Activated CD4-positive, alpha-beta T cell treated with anti-CD3 and anti-CD28 coated beads, Interleukin-2, amount 10 ng/mL, durations not matched to agents 7 days and 5 days (primary cell): Measurements from ENCODE around the gene MYO5B. TPM values are rescaled to one million over a fixed set of nuclear protein-coding genes. Genes with fewer than 3 reads are reported as not detected.

Experiments used
- CTCF ChIA-PET: fragments of 350-600 bp; sonication (Branson Sonifier 250); formaldehyde crosslinking; loops from one replicate; lab custom pipeline; 2021; ENCODE audit warnings: antibody characterized with exemption; lab: Charles Lee
- POLR2A ChIA-PET: fragments of 350-600 bp; sonication (Branson Sonifier 250); formaldehyde crosslinking; loops from one replicate; lab custom pipeline; 2021; ENCODE audit warnings: antibody characterized with exemption; lab: Charles Lee
- DNase-seq: peaks from one replicate; pipeline ENCODE4 v3.0.0-alpha.2; 2020
- H3K27ac Mint-ChIP-seq: one replicate; pipeline ENCODE4 v1.8.0; 2021; ENCODE audit warnings: mild to moderate bottlenecking, moderate library complexity, mixed read lengths
- H3K27me3 Mint-ChIP-seq: one replicate; pipeline ENCODE4 v1.8.0; 2021; ENCODE audit warnings: mixed read lengths
- H3K36me3 Mint-ChIP-seq: one replicate; pipeline ENCODE4 v1.8.0; 2021; ENCODE audit warnings: low read depth, mixed read lengths
- H3K4me1 Mint-ChIP-seq: one replicate; pipeline ENCODE4 v1.8.0; 2021; ENCODE audit warnings: mixed read lengths
- H3K4me3 Mint-ChIP-seq: one replicate; pipeline ENCODE4 v1.8.0; 2021; ENCODE audit warnings: mild to moderate bottlenecking, moderate library complexity, mixed read lengths
- H3K9me3 Mint-ChIP-seq: one replicate; pipeline ENCODE4 v1.8.0; 2021; ENCODE audit warnings: mixed read lengths
- total RNA-seq, 2 experiments: library from RNA; stranded (reverse); gene quantifications; one replicate each; pipeline ENCODE4 v1.2.3, GENCODE V29; 2021

The MYO5B gene
- total RNA-seq, 2 experiments from 2014 or later, result 0.12 TPM; not detected in 1

GRCh38 chr18:49848115-49848514, 346.8 kb downstream of the MYO5B start:
- Mint-ChIP-seq H3K4me3 (no peak overlapping the region), H3K27ac (no peak overlapping the region), H3K4me1 (peaks cover 5% of the 10 kb centered on the region), H3K36me3 (no peaks in the 10 kb centered on the region), H3K9me3 (no peaks in the 10 kb centered on the region), H3K27me3 (peaks cover 7% of the 10 kb centered on the region)
- DNase-seq, result no peak
- ChIA-PET POLR2A (no interaction called here), CTCF (interaction anchor here (0.9 to 2.6 kb wide), 4 partner anchors 10 to 344 kb away, joined by 3 to 8 read pairs (median 4); no protein-coding TSS in a partner anchor)

DNA sequence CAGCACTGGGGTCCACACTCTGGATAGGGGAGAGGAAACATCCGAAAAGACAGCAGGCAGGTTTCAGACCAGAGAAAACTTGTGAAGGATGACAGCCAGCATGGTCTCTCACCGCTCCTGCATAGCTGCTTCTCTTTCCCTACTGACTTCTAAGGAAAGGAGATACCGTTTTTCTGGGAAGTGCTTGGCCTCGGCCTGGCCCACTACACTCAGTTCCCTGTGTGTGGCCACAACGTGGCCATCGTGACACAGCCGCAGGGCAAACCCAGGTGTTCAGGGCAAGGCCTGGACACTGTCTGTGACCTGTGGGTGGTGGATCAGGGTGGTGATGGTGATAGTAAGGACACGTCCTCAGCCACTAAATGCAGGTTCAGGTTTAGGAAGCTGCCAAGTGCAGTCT, 347.4 kb downstream of the MYO5B start:
- H3K27me3 Mint-ChIP-seq, result peaks cover 7% of the 10 kb centered on the region
- DNase-seq, result no peak
- H3K27ac Mint-ChIP-seq, result no peak overlapping the region
- peaks cover 5% of the 10 kb centered on the region for H3K4me1 Mint-ChIP-seq
- CTCF ChIA-PET, result interaction anchor here (1.0 to 2.6 kb wide), 3 partner anchors 11 to 344 kb away, joined by 3 to 8 read pairs (median 4); no protein-coding TSS in a partner anchor
- H3K9me3 Mint-ChIP-seq, result no peaks in the 10 kb centered on the region
- H3K4me3 Mint-ChIP-seq, result no peak overlapping the region
- no peaks in the 10 kb centered on the region for H3K36me3 Mint-ChIP-seq
- POLR2A ChIA-PET, result no interaction called here

DNA sequence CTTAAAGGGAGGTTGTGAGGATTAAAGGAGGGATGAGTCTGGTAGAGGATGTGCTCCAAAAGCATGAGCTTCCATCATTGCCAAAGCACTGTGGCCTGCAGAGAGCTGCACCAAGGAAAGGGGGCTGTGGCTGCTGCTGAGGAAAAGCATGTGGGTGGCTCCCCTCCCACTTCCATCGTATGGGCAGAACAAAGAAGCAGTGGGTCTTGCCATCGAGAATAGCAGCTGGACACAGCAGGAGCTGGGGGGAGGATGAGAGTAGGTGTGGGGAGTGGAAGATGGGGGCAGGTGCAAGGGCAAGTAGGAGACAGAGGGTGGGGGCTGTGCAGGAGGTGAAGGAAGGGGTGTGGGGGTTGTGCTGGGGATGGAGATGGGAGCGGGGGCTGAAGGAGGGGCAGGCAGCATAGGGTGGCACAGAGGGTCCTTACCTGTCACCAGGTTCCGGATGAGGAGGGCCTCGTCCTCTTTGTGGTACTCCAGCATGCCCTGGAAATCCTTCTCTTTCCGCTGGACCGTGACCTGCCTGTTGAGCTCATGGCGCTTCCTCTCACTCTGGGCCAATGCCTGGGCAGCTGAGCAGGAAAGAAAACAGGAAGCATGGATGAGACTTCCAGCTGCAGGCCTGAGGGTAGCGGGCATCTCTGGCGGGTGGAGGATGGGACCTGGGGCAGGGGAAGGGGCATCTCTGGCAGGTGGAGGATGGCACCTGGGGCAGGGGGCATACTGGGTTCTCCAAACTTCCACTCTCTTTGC, 348.1 kb downstream of the MYO5B start:
- no peak for DNase-seq
- ChIA-PET CTCF (interaction anchor here (1.0 kb wide), 1 partner anchor 343 kb away, joined by 4 read pairs; no protein-coding TSS in a partner anchor), POLR2A (no interaction called here)
- H3K4me1 Mint-ChIP-seq, result peaks cover 5% of the 10 kb centered on the region
- no peak overlapping the region for H3K4me3 Mint-ChIP-seq
- no peaks in the 10 kb centered on the region for H3K9me3 Mint-ChIP-seq
- H3K27me3 Mint-ChIP-seq, result peaks cover 7% of the 10 kb centered on the region
- no peaks in the 10 kb centered on the region for H3K36me3 Mint-ChIP-seq
- H3K27ac Mint-ChIP-seq, result no peak overlapping the region

- H3K9me3 Mint-ChIP-seq, result no peaks in the 10 kb centered on the region
- CTCF ChIA-PET, result interaction anchor here (1.9 kb wide), 1 partner anchor 13 kb away, joined by 8 read pairs; no protein-coding TSS in a partner anchor
- H3K27ac Mint-ChIP-seq, result no peak overlapping the region
Observed at GRCh38 chr18:49846361-49846662, 348.6 kb downstream of the MYO5B start.

DNA sequence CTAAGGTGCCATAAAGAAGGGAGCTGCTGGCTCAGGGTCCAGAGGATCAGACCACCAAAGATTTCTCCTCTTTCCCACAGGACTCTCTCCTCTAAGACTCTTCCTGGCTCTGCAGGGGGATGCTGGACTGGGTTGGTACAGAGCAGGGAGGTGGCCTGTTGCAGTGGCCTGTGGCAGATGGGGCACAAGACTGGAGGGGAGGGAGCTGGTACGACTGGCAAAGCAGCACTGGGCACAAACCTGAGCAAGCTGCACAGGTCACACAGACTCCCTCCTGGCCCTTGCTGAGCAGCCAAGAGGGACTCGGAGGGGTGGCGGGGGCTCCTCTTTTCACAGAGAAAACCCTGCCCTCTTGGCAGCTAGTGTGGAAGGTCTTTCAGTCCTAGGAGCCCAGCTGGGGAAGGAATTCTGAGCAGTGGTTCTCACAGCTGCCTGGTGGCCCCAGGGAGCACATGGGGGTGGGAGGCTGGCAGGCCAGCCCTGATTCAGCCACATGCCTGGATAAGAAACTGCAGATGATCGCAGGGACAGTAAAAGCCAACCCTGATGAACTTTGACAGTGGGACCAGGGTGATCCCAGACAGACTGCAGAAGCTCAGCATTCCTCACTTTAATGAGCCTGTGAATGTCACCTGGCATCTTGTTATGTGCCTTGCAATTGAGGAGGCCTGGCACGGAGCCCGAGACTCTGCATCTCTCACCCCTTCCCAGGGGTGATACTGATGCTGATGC, 349.2 kb downstream of the MYO5B start:
- DNase-seq, result no peak
- H3K9me3 Mint-ChIP-seq, result no peaks in the 10 kb centered on the region
- H3K4me1 Mint-ChIP-seq, result peaks cover 5% of the 10 kb centered on the region
- CTCF ChIA-PET, result interaction anchor here (1.5 to 1.9 kb wide), 2 partner anchors 10 to 13 kb away, joined by 3 to 8 read pairs; no protein-coding TSS in a partner anchor
- no peak overlapping the region for H3K27ac Mint-ChIP-seq
- POLR2A ChIA-PET, result no interaction called here
- no peak overlapping the region for H3K4me3 Mint-ChIP-seq
- peaks cover 7% of the 10 kb centered on the region for H3K27me3 Mint-ChIP-seq
- H3K36me3 Mint-ChIP-seq, result no peaks in the 10 kb centered on the region

More at GRCh38 chr18:49846361-49846662, 348.6 kb downstream of the MYO5B start:
- POLR2A ChIA-PET, result no interaction called here
- Mint-ChIP-seq H3K4me3 (no peak overlapping the region), H3K4me1 (peaks cover 5% of the 10 kb centered on the region), H3K36me3 (no peaks in the 10 kb centered on the region), H3K27me3 (peaks cover 7% of the 10 kb centered on the region)
- DNase-seq, result no peak

GRCh38 chr18:49844903-49845302, 350.0 kb downstream of the MYO5B start:
- H3K36me3 Mint-ChIP-seq, result no peaks in the 10 kb centered on the region
- POLR2A ChIA-PET, result no interaction called here
- H3K27ac Mint-ChIP-seq, result peak overlapping the region; percentile 28
- DNase-seq, result no peak
- H3K9me3 Mint-ChIP-seq, result no peaks in the 10 kb centered on the region
- peaks cover 5% of the 10 kb centered on the region for H3K4me1 Mint-ChIP-seq
- CTCF ChIA-PET, result interaction anchor here (1.5 to 1.9 kb wide), 2 partner anchors 11 to 14 kb away, joined by 3 to 8 read pairs; no protein-coding TSS in a partner anchor
- H3K27me3 Mint-ChIP-seq, result peaks cover 7% of the 10 kb centered on the region
- H3K4me3 Mint-ChIP-seq, result no peak overlapping the region

- no peaks in the 10 kb centered on the region for H3K9me3 Mint-ChIP-seq
- H3K4me1 Mint-ChIP-seq, result peaks cover 5% of the 10 kb centered on the region
- no peak for DNase-seq
- POLR2A ChIA-PET, result no interaction called here
- no peak overlapping the region for H3K4me3 Mint-ChIP-seq
- no peaks in the 10 kb centered on the region for H3K36me3 Mint-ChIP-seq
- CTCF ChIA-PET, result interaction anchor here (1.5 kb wide), 1 partner anchor 12 kb away, joined by 3 read pairs; no protein-coding TSS in a partner anchor
- peaks cover 7% of the 10 kb centered on the region for H3K27me3 Mint-ChIP-seq
- no peak overlapping the region for H3K27ac Mint-ChIP-seq
Observed at GRCh38 chr18:49843778-49844625, 350.9 kb downstream of the MYO5B start.

- Mint-ChIP-seq H3K4me1 (peaks cover 3% of the 10 kb centered on the region), H3K36me3 (no peaks in the 10 kb centered on the region), H3K27ac (no peak overlapping the region), H3K27me3 (peaks cover 2% of the 10 kb centered on the region), H3K9me3 (no peaks in the 10 kb centered on the region), H3K4me3 (no peak overlapping the region)
- no peak for DNase-seq
- ChIA-PET CTCF (no interaction called here), POLR2A (no interaction called here)
Observed at GRCh38 chr18:49843131-49843530, 351.8 kb downstream of the MYO5B start.

DNA sequence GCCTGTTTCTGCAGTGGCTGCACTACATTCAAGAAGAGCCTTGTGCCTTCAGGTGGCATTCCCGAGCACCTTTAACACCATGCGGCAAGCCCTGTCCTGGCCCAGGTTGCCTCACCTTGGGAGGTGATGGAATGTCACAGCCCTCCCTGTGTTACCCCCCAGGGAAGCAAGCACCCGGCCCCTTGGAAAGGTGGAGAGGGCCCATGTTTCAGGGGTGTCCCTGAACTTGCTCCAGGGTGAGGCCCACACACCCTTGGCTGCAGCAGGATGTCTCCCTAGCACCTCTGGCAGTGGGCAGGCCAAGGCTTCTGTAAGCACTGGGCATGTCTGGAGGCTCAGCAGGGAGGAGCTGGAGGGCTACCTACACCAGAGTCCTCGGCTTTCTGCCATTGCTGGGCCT, 352.3 kb downstream of the MYO5B start:
- POLR2A ChIA-PET, result no interaction called here
- no peak for DNase-seq
- CTCF ChIA-PET, result no interaction called here
- Mint-ChIP-seq H3K36me3 (no peaks in the 10 kb centered on the region), H3K4me3 (no peak overlapping the region), H3K9me3 (no peaks in the 10 kb centered on the region), H3K4me1 (peaks cover 3% of the 10 kb centered on the region), H3K27me3 (no peaks in the 10 kb centered on the region), H3K27ac (no peak overlapping the region)

GRCh38 chr18:49841236-49842217, 353.4 kb downstream of the MYO5B start:
- Mint-ChIP-seq H3K36me3 (no peaks in the 10 kb centered on the region), H3K4me3 (no peak overlapping the region), H3K9me3 (no peaks in the 10 kb centered on the region), H3K27ac (peak overlapping the region; percentile 21), H3K4me1 (peaks cover 3% of the 10 kb centered on the region), H3K27me3 (no peaks in the 10 kb centered on the region)
- ChIA-PET POLR2A (no interaction called here), CTCF (interaction anchor here (1.0 kb wide), 1 partner anchor 17 kb away, joined by 3 read pairs; no protein-coding TSS in a partner anchor)
- DNase-seq, result no peak

DNA sequence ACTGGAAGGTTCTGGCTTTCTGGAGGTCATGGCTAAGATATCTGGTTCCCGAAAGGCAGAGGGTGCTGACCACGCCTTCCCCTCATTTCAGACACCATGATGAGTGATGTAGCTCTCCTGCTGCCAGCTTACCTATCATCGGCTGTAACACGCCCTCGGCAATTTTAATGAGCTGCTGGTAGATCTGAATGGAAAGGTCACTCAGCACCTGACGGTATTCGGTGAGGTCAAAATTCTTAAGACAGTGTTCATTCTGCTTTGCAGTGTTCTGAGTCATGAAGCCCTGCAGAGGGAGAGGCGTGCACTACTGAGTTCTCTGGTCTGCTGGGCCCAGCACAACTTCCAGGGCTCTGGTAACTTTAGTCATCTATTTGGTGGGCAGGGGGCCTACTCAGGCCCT, 355.9 kb downstream of the MYO5B start:
- ChIA-PET CTCF (no interaction called here), POLR2A (no interaction called here)
- no peak overlapping the region for H3K27ac Mint-ChIP-seq
- H3K4me3 Mint-ChIP-seq, result no peak overlapping the region
- peaks cover 3% of the 10 kb centered on the region for H3K4me1 Mint-ChIP-seq
- no peaks in the 10 kb centered on the region for H3K27me3 Mint-ChIP-seq
- H3K36me3 Mint-ChIP-seq, result no peaks in the 10 kb centered on the region
- no peaks in the 10 kb centered on the region for H3K9me3 Mint-ChIP-seq
- DNase-seq, result no peak
